HEK293 (cell line): ENCODE data around the gene SCFD2.

Experiments used
- CTCF ChIA-PET: fragments of 350-600 bp; formaldehyde crosslinking; extraction: SDS; loops from one replicate; lab custom pipeline; 2021; ENCODE audit warnings: antibody characterized with exemption; lab: Yijun Ruan, JAX
- POLR2A ChIA-PET: fragments of 300-600 bp; formaldehyde crosslinking; extraction: SDS; loops from one replicate; lab custom pipeline; 2020; ENCODE audit warnings: antibody characterized with exemption, inconsistent platforms; lab: Yijun Ruan, JAX
- H3K27ac ChIP-seq: fragments of 200-500 bp; sonication (Bioruptor generic); 2 replicates; pipeline ENCODE4 v1.5.1; 2014; ENCODE audit warnings: low read depth, low read length, control low read depth, inconsistent platforms; ENCODE audit errors: extremely low read depth
- H3K36me3 ChIP-seq, 2 experiments: fragments of 200-500 bp in 1 of 2; sonication (Bioruptor generic) in 1 of 2; 1 replicate in 1 of 2; 2 replicates in 1 of 2; pipeline ENCODE4 v1.5.1; 2014 to 2017; ENCODE audit warnings: inconsistent platforms in 2 of 2, low read length in 2 of 2; ENCODE audit not compliant: control insufficient read depth in 2 of 2, insufficient read depth in 1 of 2
- H3K4me1 ChIP-seq: fragments of 200-500 bp; sonication (Bioruptor generic); 2 replicates; pipeline ENCODE4 v1.5.1; 2014; ENCODE audit warnings: mild to moderate bottlenecking, low read length, inconsistent platforms; ENCODE audit not compliant: control insufficient read depth, insufficient read depth
- H3K4me3 ChIP-seq: 2 replicates; pipeline ENCODE4 v1.5.1; 2011; ENCODE audit warnings: low read depth, mild to moderate bottlenecking, control low read depth, low read length, moderate library complexity
- H3K9me3 ChIP-seq: fragments of 200-500 bp; sonication (Bioruptor generic); 2 replicates; pipeline ENCODE4 v1.5.1; 2014; ENCODE audit warnings: low read depth, low read length, inconsistent platforms; ENCODE audit not compliant: control insufficient read depth, insufficient read depth
- GFI1B ChIP-seq: fragments of 450-650 bp; formaldehyde crosslinking; IDR thresholded peaks from 2 replicates; pipeline ENCODE4 v1.5.1; 2016; ENCODE audit warnings: missing biosample characterization, missing genetic modification characterization
- KLF1 ChIP-seq: fragments of 450-650 bp; formaldehyde crosslinking; IDR thresholded peaks from 2 replicates; pipeline ENCODE4 v1.5.1; 2016; ENCODE audit warnings: missing biosample characterization, missing genetic modification characterization
- KLF17 ChIP-seq: fragments of 450-650 bp; formaldehyde crosslinking; IDR thresholded peaks from 2 replicates; pipeline ENCODE4 v1.5.1; 2016; ENCODE audit warnings: missing biosample characterization, missing genetic modification characterization
- KLF7 ChIP-seq: fragments of 450-650 bp; formaldehyde crosslinking; IDR thresholded peaks from 2 replicates; pipeline ENCODE4 v1.5.1; 2016; ENCODE audit warnings: missing biosample characterization, missing genetic modification characterization, borderline replicate concordance
- MZF1 ChIP-seq: fragments of 450-650 bp; formaldehyde crosslinking; IDR thresholded peaks from 2 replicates; pipeline ENCODE4 v1.5.1; 2017; ENCODE audit warnings: missing biosample characterization, missing genetic modification characterization, borderline replicate concordance
- ZBTB1 ChIP-seq: fragments of 450-650 bp; formaldehyde crosslinking; IDR thresholded peaks from 2 replicates; pipeline ENCODE4 v1.5.1; 2016; ENCODE audit warnings: missing biosample characterization, missing genetic modification characterization
- ZBTB48 ChIP-seq: fragments of 450-650 bp; formaldehyde crosslinking; IDR thresholded peaks from 2 replicates; pipeline ENCODE4 v1.5.1; 2016; ENCODE audit warnings: missing biosample characterization, missing genetic modification characterization
- ZNF10 ChIP-seq: fragments of 450-650 bp; formaldehyde crosslinking; IDR thresholded peaks from 2 replicates; pipeline ENCODE4 v1.5.1; 2017; ENCODE audit warnings: missing biosample characterization, missing genetic modification characterization
- ZNF140 ChIP-seq: fragments of 450-650 bp; formaldehyde crosslinking; IDR thresholded peaks from 2 replicates; pipeline ENCODE4 v1.5.1; 2016; ENCODE audit warnings: missing biosample characterization, missing genetic modification characterization
- ZNF302 ChIP-seq: fragments of 450-650 bp; formaldehyde crosslinking; IDR thresholded peaks from 2 replicates; pipeline ENCODE4 v1.5.1; 2016; ENCODE audit warnings: missing biosample characterization, missing genetic modification characterization, low read depth
- ZNF350 ChIP-seq: fragments of 450-650 bp; formaldehyde crosslinking; IDR thresholded peaks from 2 replicates; pipeline ENCODE4 v1.5.0; 2017; ENCODE audit warnings: missing biosample characterization, mild to moderate bottlenecking, missing genetic modification characterization
- ZNF391 ChIP-seq: fragments of 450-650 bp; formaldehyde crosslinking; IDR thresholded peaks from 2 replicates; pipeline ENCODE4 v1.5.1; 2016; ENCODE audit warnings: low read depth, missing biosample characterization, missing genetic modification characterization, borderline replicate concordance
- ZNF433 ChIP-seq: fragments of 450-650 bp; formaldehyde crosslinking; IDR thresholded peaks from 2 replicates; pipeline ENCODE4 v1.5.1; 2016; ENCODE audit warnings: missing biosample characterization, missing genetic modification characterization, low read depth
- ZNF514 ChIP-seq: fragments of 450-650 bp; formaldehyde crosslinking; IDR thresholded peaks from 2 replicates; pipeline ENCODE4 v1.5.1; 2016; ENCODE audit warnings: missing biosample characterization, missing genetic modification characterization
- ZNF530 ChIP-seq: fragments of 450-650 bp; formaldehyde crosslinking; IDR thresholded peaks from 2 replicates; pipeline ENCODE4 v1.5.1; 2016; ENCODE audit warnings: low read depth, missing biosample characterization, missing genetic modification characterization
- ZNF544 ChIP-seq: fragments of 450-650 bp; formaldehyde crosslinking; IDR thresholded peaks from 2 replicates; pipeline ENCODE4 v1.5.0; 2017; ENCODE audit warnings: missing biosample characterization, missing genetic modification characterization
- ZNF626 ChIP-seq: fragments of 450-650 bp; sonication (Bioruptor Pico); formaldehyde crosslinking; IDR thresholded peaks from 2 replicates; pipeline ENCODE4 v1.5.1; 2018; ENCODE audit warnings: missing biosample characterization, missing genetic modification characterization, inconsistent platforms
- ZNF830 ChIP-seq: fragments of 450-650 bp; IDR thresholded peaks from 2 replicates; pipeline ENCODE4 v1.5.0; 2018; ENCODE audit warnings: missing biosample characterization, missing genetic modification characterization, low read depth, mild to moderate bottlenecking, moderate library complexity
- ZSCAN23 ChIP-seq: fragments of 450-650 bp; formaldehyde crosslinking; IDR thresholded peaks from 2 replicates; pipeline ENCODE4 v1.5.1; 2016; ENCODE audit warnings: missing biosample characterization, missing genetic modification characterization
- ZSCAN5A ChIP-seq: fragments of 450-650 bp; formaldehyde crosslinking; IDR thresholded peaks from 2 replicates; pipeline ENCODE4 v1.5.1; 2016; ENCODE audit warnings: missing biosample characterization, missing genetic modification characterization
- TF ChIP-seq, protein P1 (sequence below): fragments of 450-650 bp; formaldehyde crosslinking; IDR thresholded peaks from 2 replicates; pipeline ENCODE4 v1.5.0; 2017; ENCODE audit warnings: missing biosample characterization, missing genetic modification characterization, borderline replicate concordance
- TF ChIP-seq, protein P2 (sequence below): fragments of 450-650 bp; formaldehyde crosslinking; IDR thresholded peaks from 2 replicates; pipeline ENCODE4 v1.5.1; 2016; ENCODE audit warnings: missing biosample characterization, missing genetic modification characterization
- TF ChIP-seq, protein P3 (sequence below): fragments of 450-650 bp; formaldehyde crosslinking; IDR thresholded peaks from 2 replicates; pipeline ENCODE4; 2016; ENCODE audit warnings: missing biosample characterization, missing genetic modification characterization
- TF ChIP-seq, protein P4 (sequence below): fragments of 450-650 bp; formaldehyde crosslinking; IDR thresholded peaks from 2 replicates; pipeline ENCODE4 v1.5.1; 2016; ENCODE audit warnings: missing biosample characterization, missing genetic modification characterization
- TF ChIP-seq, protein P5 (sequence below): fragments of 450-650 bp; formaldehyde crosslinking; IDR thresholded peaks from 2 replicates; pipeline ENCODE4 v1.5.1; 2016; ENCODE audit warnings: missing biosample characterization, missing genetic modification characterization, low read depth

SCFD2 gene

DNA sequence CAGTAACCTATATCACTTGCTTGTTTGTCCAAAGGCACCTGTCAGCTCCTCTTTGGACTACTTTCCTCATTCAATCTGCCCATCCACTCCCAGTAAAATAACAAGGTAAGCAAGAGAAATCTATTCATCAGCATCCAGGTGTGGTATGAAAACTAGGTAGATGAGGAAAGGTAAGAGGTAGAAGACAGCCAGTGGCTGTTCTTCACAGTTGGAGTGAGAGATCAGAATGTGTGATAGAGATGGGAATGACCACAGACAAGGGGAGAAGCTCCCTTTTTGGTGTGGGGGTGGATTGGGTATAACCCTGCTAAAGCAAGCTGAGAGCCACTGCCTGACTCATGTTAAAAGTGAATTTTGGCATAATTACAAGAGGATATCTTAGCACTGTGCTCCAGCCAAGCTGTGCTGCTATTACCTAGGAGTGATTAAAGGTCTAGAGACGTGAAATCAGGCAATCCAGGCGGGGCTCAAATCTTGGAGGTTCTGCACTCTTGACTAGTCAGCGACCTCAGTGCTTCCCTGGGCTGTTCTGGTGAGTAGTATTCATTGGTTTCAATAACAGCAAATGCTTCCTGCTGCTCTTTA, 531.8 kb downstream of the SCFD2 start:
- ChIA-PET POLR2A (no interaction called here), CTCF (no interaction called here)
- Histone ChIP-seq H3K4me1 (no peaks in the 10 kb centered on the region), H3K9me3 (no peaks in the 10 kb centered on the region), H3K4me3 (no peak overlapping the region), H3K36me3 (no peaks in the 10 kb centered on the region), H3K27ac (no peak overlapping the region)
- no peak for TF ChIP-seq ZBTB48
- TF ChIP-seq ZNF830 (tag by site-specific recombination): no peak
- TF ChIP-seq, protein P1, sequence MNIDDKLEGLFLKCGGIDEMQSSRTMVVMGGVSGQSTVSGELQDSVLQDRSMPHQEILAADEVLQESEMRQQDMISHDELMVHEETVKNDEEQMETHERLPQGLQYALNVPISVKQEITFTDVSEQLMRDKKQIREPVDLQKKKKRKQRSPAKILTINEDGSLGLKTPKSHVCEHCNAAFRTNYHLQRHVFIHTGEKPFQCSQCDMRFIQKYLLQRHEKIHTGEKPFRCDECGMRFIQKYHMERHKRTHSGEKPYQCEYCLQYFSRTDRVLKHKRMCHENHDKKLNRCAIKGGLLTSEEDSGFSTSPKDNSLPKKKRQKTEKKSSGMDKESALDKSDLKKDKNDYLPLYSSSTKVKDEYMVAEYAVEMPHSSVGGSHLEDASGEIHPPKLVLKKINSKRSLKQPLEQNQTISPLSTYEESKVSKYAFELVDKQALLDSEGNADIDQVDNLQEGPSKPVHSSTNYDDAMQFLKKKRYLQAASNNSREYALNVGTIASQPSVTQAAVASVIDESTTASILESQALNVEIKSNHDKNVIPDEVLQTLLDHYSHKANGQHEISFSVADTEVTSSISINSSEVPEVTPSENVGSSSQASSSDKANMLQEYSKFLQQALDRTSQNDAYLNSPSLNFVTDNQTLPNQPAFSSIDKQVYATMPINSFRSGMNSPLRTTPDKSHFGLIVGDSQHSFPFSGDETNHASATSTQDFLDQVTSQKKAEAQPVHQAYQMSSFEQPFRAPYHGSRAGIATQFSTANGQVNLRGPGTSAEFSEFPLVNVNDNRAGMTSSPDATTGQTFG (tag by site-specific recombination): no peak
- TF ChIP-seq ZSCAN23 (tag by site-specific recombination): no peak
- TF ChIP-seq, protein P2, sequence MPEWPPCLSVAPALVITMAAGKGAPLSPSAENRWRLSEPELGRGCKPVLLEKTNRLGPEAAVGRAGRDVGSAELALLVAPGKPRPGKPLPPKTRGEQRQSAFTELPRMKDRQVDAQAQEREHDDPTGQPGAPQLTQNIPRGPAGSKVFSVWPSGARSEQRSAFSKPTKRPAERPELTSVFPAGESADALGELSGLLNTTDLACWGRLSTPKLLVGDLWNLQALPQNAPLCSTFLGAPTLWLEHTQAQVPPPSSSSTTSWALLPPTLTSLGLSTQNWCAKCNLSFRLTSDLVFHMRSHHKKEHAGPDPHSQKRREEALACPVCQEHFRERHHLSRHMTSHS (tag by site-specific recombination): no peak
- no peak for TF ChIP-seq KLF1 (tag by site-specific recombination)
- no peak for TF ChIP-seq ZBTB1 (tag by site-specific recombination)
- no peak for TF ChIP-seq ZNF302
- no peak for TF ChIP-seq ZNF544 (tag by site-specific recombination)
- no peak for TF ChIP-seq ZNF350 (tag by site-specific recombination)
- no peak for TF ChIP-seq ZSCAN5A (tag by site-specific recombination)
- TF ChIP-seq ZNF514: no peak

- no peak overlapping the region for H3K27ac ChIP-seq
- CTCF ChIA-PET: interaction anchor here (0.7 kb wide), 2 partner anchors 87 to 979 kb away, joined by 3 read pairs; no protein-coding TSS in a partner anchor
- POLR2A ChIA-PET: no interaction called here
- no peak for TF ChIP-seq ZNF140
- no peak for TF ChIP-seq MZF1 (tag by site-specific recombination)
- TF ChIP-seq ZNF391 (tag by site-specific recombination): no peak
- no peak for TF ChIP-seq KLF17 (tag by site-specific recombination)
- TF ChIP-seq GFI1B (tag by site-specific recombination): no peak
- no peak for TF ChIP-seq ZNF10
- TF ChIP-seq, protein P3, sequence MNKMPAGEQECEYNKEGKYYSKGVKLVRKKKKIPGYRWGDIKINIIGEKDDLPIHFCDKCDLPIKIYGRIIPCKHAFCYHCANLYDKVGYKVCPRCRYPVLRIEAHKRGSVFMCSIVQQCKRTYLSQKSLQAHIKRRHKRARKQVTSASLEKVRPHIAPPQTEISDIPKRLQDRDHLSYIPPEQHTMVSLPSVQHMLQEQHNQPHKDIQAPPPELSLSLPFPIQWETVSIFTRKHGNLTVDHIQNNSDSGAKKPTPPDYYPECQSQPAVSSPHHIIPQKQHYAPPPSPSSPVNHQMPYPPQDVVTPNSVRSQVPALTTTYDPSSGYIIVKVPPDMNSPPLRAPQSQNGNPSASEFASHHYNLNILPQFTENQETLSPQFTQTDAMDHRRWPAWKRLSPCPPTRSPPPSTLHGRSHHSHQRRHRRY (tag by site-specific recombination): no peak
- no peak for TF ChIP-seq ZNF530 (tag by site-specific recombination)
- TF ChIP-seq ZNF626 (tag by site-specific recombination): no peak
- no peak for TF ChIP-seq KLF7 (tag by site-specific recombination)
- TF ChIP-seq, protein P4, sequence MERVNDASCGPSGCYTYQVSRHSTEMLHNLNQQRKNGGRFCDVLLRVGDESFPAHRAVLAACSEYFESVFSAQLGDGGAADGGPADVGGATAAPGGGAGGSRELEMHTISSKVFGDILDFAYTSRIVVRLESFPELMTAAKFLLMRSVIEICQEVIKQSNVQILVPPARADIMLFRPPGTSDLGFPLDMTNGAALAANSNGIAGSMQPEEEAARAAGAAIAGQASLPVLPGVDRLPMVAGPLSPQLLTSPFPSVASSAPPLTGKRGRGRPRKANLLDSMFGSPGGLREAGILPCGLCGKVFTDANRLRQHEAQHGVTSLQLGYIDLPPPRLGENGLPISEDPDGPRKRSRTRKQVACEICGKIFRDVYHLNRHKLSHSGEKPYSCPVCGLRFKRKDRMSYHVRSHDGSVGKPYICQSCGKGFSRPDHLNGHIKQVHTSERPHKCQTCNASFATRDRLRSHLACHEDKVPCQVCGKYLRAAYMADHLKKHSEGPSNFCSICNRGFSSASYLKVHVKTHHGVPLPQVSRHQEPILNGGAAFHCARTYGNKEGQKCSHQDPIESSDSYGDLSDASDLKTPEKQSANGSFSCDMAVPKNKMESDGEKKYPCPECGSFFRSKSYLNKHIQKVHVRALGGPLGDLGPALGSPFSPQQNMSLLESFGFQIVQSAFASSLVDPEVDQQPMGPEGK (tag by site-specific recombination): no peak
- TF ChIP-seq ZNF433 (tag by site-specific recombination): no peak
- TF ChIP-seq, protein P5, sequence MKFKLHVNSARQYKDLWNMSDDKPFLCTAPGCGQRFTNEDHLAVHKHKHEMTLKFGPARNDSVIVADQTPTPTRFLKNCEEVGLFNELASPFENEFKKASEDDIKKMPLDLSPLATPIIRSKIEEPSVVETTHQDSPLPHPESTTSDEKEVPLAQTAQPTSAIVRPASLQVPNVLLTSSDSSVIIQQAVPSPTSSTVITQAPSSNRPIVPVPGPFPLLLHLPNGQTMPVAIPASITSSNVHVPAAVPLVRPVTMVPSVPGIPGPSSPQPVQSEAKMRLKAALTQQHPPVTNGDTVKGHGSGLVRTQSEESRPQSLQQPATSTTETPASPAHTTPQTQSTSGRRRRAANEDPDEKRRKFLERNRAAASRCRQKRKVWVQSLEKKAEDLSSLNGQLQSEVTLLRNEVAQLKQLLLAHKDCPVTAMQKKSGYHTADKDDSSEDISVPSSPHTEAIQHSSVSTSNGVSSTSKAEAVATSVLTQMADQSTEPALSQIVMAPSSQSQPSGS: no peak
Observed at GRCh38 chr4:52825460-52826090, 540.3 kb downstream of the SCFD2 start.

More at GRCh38 chr4:52825460-52826090, 540.3 kb downstream of the SCFD2 start:
- Histone ChIP-seq H3K4me3 (no peak overlapping the region), H3K9me3 (no peaks in the 10 kb centered on the region), H3K4me1 (no peaks in the 10 kb centered on the region), H3K36me3 (no peaks in the 10 kb centered on the region)
